IMR-90 (cell line): ENCODE measurements around the gene FAT1. TPM values are rescaled to one million over a fixed set of nuclear protein-coding genes. Genes with fewer than 3 reads are reported as not detected.

Experiments used
- ATAC-seq: fragments of 200-7000 bp; cut with Tn5 transposase; 2 replicates; pipeline ENCODE4 v1.9.1; 2020; ENCODE audit warnings: low read depth, mild to moderate bottlenecking, moderate library complexity
- BruUV-seq: library from RNA; stranded (reverse); fragments of 400-500 nt; replicated peaks from 2 replicates; lab custom pipeline; 2021; lab: Mats Ljungman, UMichigan
- CTCF ChIA-PET: fragments of 300-600 bp; formaldehyde crosslinking; extraction: SDS; loops from one replicate; lab custom pipeline; 2021; ENCODE audit warnings: antibody characterized with exemption; lab: Yijun Ruan, JAX
- POLR2A ChIA-PET: fragments of 300-600 bp; sonication (Branson Sonifier 250); formaldehyde crosslinking; loops from one replicate; lab custom pipeline; 2022; ENCODE audit warnings: antibody characterized with exemption; ENCODE audit not compliant: unreplicated experiment; lab: Charles Lee
- DNase-seq: peaks from one replicate; pipeline ENCODE4 v3.0.0; 2013
- H2AFZ ChIP-seq: replicated peaks from 2 replicates; pipeline ENCODE3; 2013; ENCODE audit warnings: low read length, mild to moderate bottlenecking; ENCODE audit not compliant: poor library complexity
- H2AK5ac ChIP-seq: 2 replicates; pipeline ENCODE4 v1.6.1; 2013; ENCODE audit warnings: low read depth, low read length, inconsistent platforms
- H2AK9ac ChIP-seq: replicated peaks from 2 replicates; pipeline ENCODE3; 2013; ENCODE audit warnings: mild to moderate bottlenecking, low read depth, low read length, moderate library complexity; ENCODE audit not compliant: poor library complexity
- H2BK120ac ChIP-seq: 2 replicates; pipeline ENCODE4 v1.6.1; 2013; ENCODE audit warnings: low read depth, low read length, inconsistent platforms
- H2BK15ac ChIP-seq: 3 replicates; pipeline ENCODE4 v1.6.1; 2013; ENCODE audit warnings: low read depth, low read length, inconsistent platforms
- H2BK20ac ChIP-seq: 2 replicates; pipeline ENCODE4 v1.6.1; 2013; ENCODE audit warnings: low read depth, mild to moderate bottlenecking, inconsistent platforms, low read length, moderate library complexity
- H2BK5ac ChIP-seq: 2 replicates; pipeline ENCODE4 v1.6.1; 2013; ENCODE audit warnings: mild to moderate bottlenecking, low read depth, low read length, inconsistent platforms; ENCODE audit not compliant: poor library complexity, severe bottlenecking
- H3K14ac ChIP-seq: replicated peaks from 2 replicates; pipeline ENCODE4 v1.6.1; 2013; ENCODE audit warnings: low read depth, low read length, inconsistent platforms
- H3K18ac ChIP-seq: 2 replicates; pipeline ENCODE4 v1.6.1; 2013; ENCODE audit warnings: low read depth, low read length, control low read depth
- H3K23ac ChIP-seq: 2 replicates; pipeline ENCODE4 v1.6.1; 2013; ENCODE audit warnings: low read depth, low read length, inconsistent platforms
- H3K27ac ChIP-seq: 2 replicates; pipeline ENCODE4 v1.5.1; 2013; ENCODE audit warnings: mild to moderate bottlenecking, control low read depth, low read length; ENCODE audit not compliant: insufficient read depth
- H3K27me3 ChIP-seq: 2 replicates; pipeline ENCODE4 v1.6.1; 2013; ENCODE audit warnings: low read length; ENCODE audit not compliant: control insufficient read depth, insufficient read depth
- H3K36me3 ChIP-seq: 2 replicates; pipeline ENCODE4 v1.6.1; 2013; ENCODE audit warnings: low read length, mixed read lengths; ENCODE audit not compliant: control insufficient read depth, insufficient read depth
- H3K4ac ChIP-seq: 2 replicates; pipeline ENCODE4 v1.6.1; 2013; ENCODE audit warnings: low read depth, low read length, inconsistent platforms
- H3K4me1 ChIP-seq: 2 replicates; pipeline ENCODE4 v1.6.1; 2013; ENCODE audit warnings: low read length, mixed read lengths; ENCODE audit not compliant: control insufficient read depth, insufficient read depth
- H3K4me2 ChIP-seq: 2 replicates; pipeline ENCODE4 v1.6.1; 2013; ENCODE audit warnings: low read depth, mild to moderate bottlenecking, control low read depth, low read length, moderate library complexity
- H3K4me3 ChIP-seq: 2 replicates; pipeline ENCODE4 v1.5.1; 2013; ENCODE audit warnings: low read depth, mild to moderate bottlenecking, control low read depth, low read length, moderate library complexity; ENCODE audit not compliant: insufficient read depth
- H3K56ac ChIP-seq: 2 replicates; pipeline ENCODE4 v1.6.1; 2013; ENCODE audit warnings: low read length, inconsistent platforms; ENCODE audit not compliant: insufficient read depth; ENCODE audit errors: extremely low read depth
- H3K79me1 ChIP-seq, 2 experiments: 2 replicates each; pipeline ENCODE4 v1.6.1; 2013; ENCODE audit warnings: low read length in 2 of 2, inconsistent platforms in 1 of 2, low read depth in 1 of 2
- H3K9ac ChIP-seq: 2 replicates; pipeline ENCODE4 v1.6.1; 2013; ENCODE audit warnings: low read depth, low read length, control low read depth
- H3K9me1 ChIP-seq: 2 replicates; pipeline ENCODE4 v1.6.1; 2013; ENCODE audit warnings: low read length, inconsistent platforms; ENCODE audit not compliant: insufficient read depth
- H3K9me3 ChIP-seq: 2 replicates; pipeline ENCODE4 v1.6.1; 2013; ENCODE audit warnings: low read length; ENCODE audit not compliant: control insufficient read depth, insufficient read depth
- H4K20me1 ChIP-seq: 2 replicates; pipeline ENCODE4 v1.6.1; 2013; ENCODE audit warnings: low read length, inconsistent platforms; ENCODE audit not compliant: insufficient read depth
- H4K5ac ChIP-seq: 2 replicates; pipeline ENCODE4 v1.6.1; 2013; ENCODE audit warnings: mild to moderate bottlenecking, low read depth, low read length, control low read depth
- H4K8ac ChIP-seq, 2 experiments: 2 replicates each; pipeline ENCODE4 v1.6.1; 2013; ENCODE audit warnings: low read depth in 2 of 2, low read length in 2 of 2, control low read depth in 1 of 2, inconsistent platforms in 1 of 2
- H4K91ac ChIP-seq: 2 replicates; pipeline ENCODE4 v1.6.1; 2013; ENCODE audit warnings: low read depth, low read length, inconsistent platforms; ENCODE audit not compliant: insufficient read depth
- FOS ChIP-seq: fragments of 150-350 bp; IDR thresholded peaks from 2 replicates; pipeline ENCODE4 v1.6.1; 2016; ENCODE audit warnings: low read depth, low read length
- NFE2L2 ChIP-seq: fragments of 150-350 bp; IDR thresholded peaks from 2 replicates; pipeline ENCODE4 v1.6.1; 2016; ENCODE audit warnings: low read depth, mild to moderate bottlenecking, low read length
- RAD21 ChIP-seq: IDR thresholded peaks from 2 replicates; pipeline ENCODE4 v1.6.1; 2012; ENCODE audit warnings: low read length, improper control_type of control experiment
- RCOR1 ChIP-seq: IDR thresholded peaks from 2 replicates; pipeline ENCODE4 v1.6.1; 2012; ENCODE audit warnings: mild to moderate bottlenecking, low read length, improper control_type of control experiment; ENCODE audit not compliant: insufficient replicate concordance
- WGBS, 2 experiments: methylation state at CpG; one replicate each; pipeline versions ENCODE4 v1.1.5 to v1.1.7; 2013; ENCODE audit warnings: missing lambda C conversion rate in 2 of 2; ENCODE audit not compliant: insufficient read length in 1 of 2; ENCODE audit errors: extremely low coverage in 2 of 2; 5-methylcytosine and 5-hydroxymethylcytosine counted together
- dilution Hi-C: fragments of 300-500 bp; cut with HindIII; formaldehyde crosslinking; loops from one replicate; pipeline ENCODE4 v1.14.3; 2018; ENCODE audit warnings: low sequenced_read_pairs; ENCODE audit not compliant: unreplicated experiment
- in situ Hi-C: fragments of 300-500 bp; cut with MboI; formaldehyde crosslinking; loops from 3 replicates; pipeline ENCODE4 v1.14.3; 2019; ENCODE audit warnings: low sequenced_read_pairs, inconsistent platforms, mixed read lengths
- intact Hi-C: fragments of 100-400 bp; cut with micrococcal nuclease; formaldehyde crosslinking; loops from 2 replicates; pipeline ENCODE4 v1.10.0; 2022
- polyA plus RNA-seq, 3 experiments: library from polyadenylated mRNA; depleted of rRNA; stranded (reverse); fragments of >200 nt; gene quantifications; 2 replicates each; pipeline ENCODE4 v1.2.3, GENCODE V29; 2012; ENCODE audit warnings: low replicate concordance in 1 of 3
- total RNA-seq: library from RNA; depleted of rRNA; stranded (reverse); fragments of >200 nt; gene quantifications from 2 replicates; pipeline ENCODE4 v1.2.3, GENCODE V29; 2012

FAT1 gene
- total and polyA plus RNA-seq, 2 of the 4 experiments (the other 2 are of a cell fraction), result 156 to 519 TPM

GRCh38 chr4:186689476-186689875 is 34.2 kb downstream of the FAT1 start:
- Histone ChIP-seq H3K4ac (no peak overlapping the region), H2BK20ac (no peak overlapping the region), H2AK9ac (no peak overlapping the region), H3K27me3 (no peaks in the 10 kb centered on the region), H2AK5ac (0 out of 2 replicates have a peak overlapping the region, but pooled peaks have one; percentile 0), H4K5ac (no peak overlapping the region), H3K23ac (no peak overlapping the region), H3K27ac (peak overlapping the region; percentile 40; the same call in 1 of the 2 replicates), H3K4me3 (no peak overlapping the region), H4K91ac (no peak overlapping the region), H2BK5ac (no peak overlapping the region), H3K9me1 (peaks cover 18% of the 10 kb centered on the region), H2BK120ac (no peak overlapping the region), H3K9ac (no peak overlapping the region), H3K79me1 (peaks cover 0 to 56% of the 10 kb centered on the region in 2 experiments; a peak in 3 of 4 replicates), H4K8ac (0 out of 4 replicates have a peak overlapping the region, but pooled peaks of 1 of the 2 experiments have one; percentile 22), H3K36me3 (peaks cover 29% of the 10 kb centered on the region), H2AFZ (no peak overlapping the region), H3K18ac (no peak overlapping the region), H3K56ac (no peak overlapping the region), H2BK15ac (no peak overlapping the region), H3K4me2 (peak overlapping the region; percentile 2; the same call in 1 of the 2 replicates), H4K20me1 (peaks cover 81% of the 10 kb centered on the region), H3K4me1 (peaks cover 27% of the 10 kb centered on the region), H3K9me3 (no peaks in the 10 kb centered on the region), H3K14ac (no peak overlapping the region)
- TF ChIP-seq RCOR1 (no peak), NFE2L2 (no peak), FOS (no peak), RAD21 (no peak)
- dilution Hi-C loops (no loop called here), intact Hi-C loops (no loop called here), in situ Hi-C loops (no loop called here)
- ATAC-seq (no peak), DNase-seq (no peak)
- CTCF ChIA-PET, result no interaction called here
- WGBS, 2 experiments, result 46% methylated on average over 2 of the region's 7 CpGs; no CpG with 5 or more reads in 1 of the 2 experiments
- BruUV-seq, result no TSS peak
- POLR2A ChIA-PET, result no interaction called here
